ENCODE measurements around the gene PGD.

DNA sequence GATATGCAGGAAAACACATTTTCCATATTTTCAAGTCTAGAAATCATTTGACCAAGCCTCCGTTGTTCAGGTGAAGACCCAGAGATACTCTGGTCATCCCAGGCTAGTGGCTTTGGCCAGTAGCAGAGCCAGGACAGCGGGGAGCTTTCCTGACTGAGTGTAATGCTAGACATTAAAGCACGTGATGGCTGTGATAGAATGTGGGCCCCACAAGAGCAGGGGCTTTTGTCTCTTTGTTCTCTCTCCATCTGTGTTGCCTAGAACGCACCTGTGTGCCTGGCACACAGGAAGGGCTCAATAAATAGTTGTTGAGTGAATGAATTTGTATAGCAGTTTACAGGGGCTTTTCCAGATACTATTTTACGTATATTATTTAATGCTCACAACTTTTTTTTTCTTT, 41.9 kb downstream of the PGD start:
- TF ChIP-seq CTCF (IDR thresholded peaks at IDR 0.05) (no peak), POLR2A (IDR thresholded peaks at IDR 0.05) (no peak), POLR2AphosphoS5 (IDR thresholded peaks at IDR 0.05) (no peak)

All from prostate gland (tissue), 2 donors.